Measurements from ENCODE around the gene GSTA3.
"Not testable (repeated sequence)": the region's sequence is repeated elsewhere in the genome, so short reads cannot be mapped to it uniquely, and the experiment has no call there.

The GSTA3 gene

GRCh38 chr6:52909531-52909930 lies at the start of gene GSTA3:
TSS of gene GSTA3 (minus strand) at chr6:52909698. CDS start at chr6:52905834, 3,864 bp downstream.
- no peak for DNase-seq

GRCh38 chr6:52958546-52959255 lies 49.2 kb upstream of the GSTA3 start:
- DNase-seq: no peak

- DNase-seq: no peak
Observed at GRCh38 chr6:52955871-52956270, 46.4 kb upstream of the GSTA3 start.

- no peak for DNase-seq
Observed at GRCh38 chr6:52953911-52954839, 44.7 kb upstream of the GSTA3 start.

GRCh38 chr6:52946306-52946705 lies 36.8 kb upstream of the GSTA3 start:
- no peak for DNase-seq

- not testable (repeated sequence) for DNase-seq
Observed at GRCh38 chr6:52942821-52943220, 33.3 kb upstream of the GSTA3 start.

GRCh38 chr6:52942221-52942620 lies 32.7 kb upstream of the GSTA3 start:
- no peak for DNase-seq

- DNase-seq: no peak
Observed at GRCh38 chr6:52937908-52938307, 28.4 kb upstream of the GSTA3 start.

GRCh38 chr6:52933778-52934177 lies 24.3 kb upstream of the GSTA3 start:
- DNase-seq: no peak

GRCh38 chr6:52931351-52931750 lies 21.9 kb upstream of the GSTA3 start:
- DNase-seq: no peak

GRCh38 chr6:52929321-52930164 lies 20.0 kb upstream of the GSTA3 start:
- DNase-seq: no peak

GRCh38 chr6:52927451-52927850 lies 18.0 kb upstream of the GSTA3 start:
- DNase-seq: no peak

- DNase-seq: no peak
Observed at GRCh38 chr6:52925919-52926792, 16.7 kb upstream of the GSTA3 start.

GRCh38 chr6:52925042-52925441 lies 15.5 kb upstream of the GSTA3 start:
- no peak for DNase-seq

GRCh38 chr6:52923689-52924088 lies 14.2 kb upstream of the GSTA3 start:
- not testable (repeated sequence) for DNase-seq

GRCh38 chr6:52922161-52922560 lies 12.7 kb upstream of the GSTA3 start:
- no peak for DNase-seq

- DNase-seq: no peak
Observed at GRCh38 chr6:52921743-52922142, 12.2 kb upstream of the GSTA3 start.

- not testable (repeated sequence) for DNase-seq
Observed at GRCh38 chr6:52919511-52919910, 10.0 kb upstream of the GSTA3 start.

- DNase-seq: not testable (repeated sequence)
Observed at GRCh38 chr6:52918771-52919170, 9.3 kb upstream of the GSTA3 start.

GRCh38 chr6:52918027-52918686 lies 8.7 kb upstream of the GSTA3 start:
- not testable (repeated sequence) for DNase-seq

- DNase-seq: no peak
Observed at GRCh38 chr6:52914516-52914915, 5.0 kb upstream of the GSTA3 start.

All from activated naive CD4-positive, alpha-beta T cell treated with anti-CD3 and anti-CD28 coated beads, Interleukin-2, amount 50 U/mL, for 16 hours (primary cell).